IPS DF 6.9 (cell line): ENCODE data around the gene PBX4.

Experiments
- DNase-seq: peaks from one replicate; pipeline ENCODE4 v3.0.0-alpha.2; 2013; ENCODE audit warnings: low read depth, low spot score
- H3K27ac ChIP-seq: one replicate; pipeline ENCODE4 v1.5.1; 2013; ENCODE audit warnings: low read length, control low read depth
- H3K27me3 ChIP-seq: 2 replicates; pipeline ENCODE4 v1.6.1; 2013; ENCODE audit warnings: mild to moderate bottlenecking, low read length; ENCODE audit not compliant: control insufficient read depth, insufficient read depth
- H3K36me3 ChIP-seq: 2 replicates; pipeline ENCODE4 v1.6.1; 2013; ENCODE audit warnings: low read length; ENCODE audit not compliant: control insufficient read depth, insufficient read depth
- H3K4me1 ChIP-seq: 2 replicates; pipeline ENCODE4 v1.6.1; 2013; ENCODE audit warnings: low read length; ENCODE audit not compliant: control insufficient read depth, insufficient read depth
- H3K4me3 ChIP-seq: 2 replicates; pipeline ENCODE4 v1.5.1; 2013; ENCODE audit warnings: mild to moderate bottlenecking, low read length
- H3K9me3 ChIP-seq: 2 replicates; pipeline ENCODE4 v1.6.1; 2013; ENCODE audit warnings: low read length, inconsistent platforms; ENCODE audit not compliant: control insufficient read depth, insufficient read depth
- WGBS: extraction: QIAGEN DNeasy Blood & Tissue Kit; methylation state at CpG from one replicate; pipeline ENCODE4 v1.1.7; 2013; ENCODE audit warnings: mixed read lengths, missing lambda C conversion rate; ENCODE audit not compliant: insufficient read length, insufficient coverage; 5-methylcytosine and 5-hydroxymethylcytosine counted together

PBX4 gene

DNA sequence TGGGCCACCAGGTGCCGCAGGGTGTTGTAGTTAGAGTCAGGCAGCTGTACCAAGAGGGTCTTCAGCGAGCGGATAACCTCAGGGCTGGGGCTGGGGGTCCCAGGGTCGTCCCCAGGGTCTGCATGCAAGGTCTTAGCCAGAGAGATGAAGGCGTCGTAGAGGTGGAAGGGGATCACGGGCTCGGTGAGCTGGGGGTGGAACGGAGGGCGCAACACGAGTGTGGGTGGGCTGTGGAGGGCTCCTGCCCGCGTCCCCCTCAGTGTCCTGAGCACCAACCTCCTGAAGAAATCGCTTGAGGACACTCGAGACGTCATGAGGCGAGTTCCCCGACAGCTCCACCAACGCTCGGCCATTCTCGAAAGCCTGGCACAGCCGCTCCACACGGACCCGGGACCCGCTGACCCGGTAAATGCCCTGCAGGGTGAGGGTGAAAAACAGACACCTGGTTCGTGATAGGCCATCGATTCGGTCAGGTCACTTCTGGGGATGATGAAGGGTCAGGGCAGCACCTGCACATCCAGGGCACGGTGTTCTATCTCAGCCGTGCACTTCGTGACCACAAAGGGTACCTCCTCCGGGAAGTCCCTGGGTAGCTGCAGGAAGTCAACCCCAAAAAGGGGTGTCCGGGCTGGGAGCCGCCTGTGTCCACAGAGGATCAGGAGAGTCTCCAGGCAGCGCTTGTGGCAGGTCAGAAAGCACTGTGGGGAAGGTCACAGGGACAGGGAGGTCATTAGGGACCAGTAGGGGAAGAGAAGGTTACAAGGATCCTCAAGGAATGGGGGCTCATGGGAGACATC, 16.2 kb upstream of the PBX4 start:
- peaks cover 3% of the 10 kb centered on the region; the same call in 1 of the 2 replicates for H3K4me1 ChIP-seq
- no peak overlapping the region for H3K27ac ChIP-seq
- no peak for DNase-seq
- no CpG with 5 or more reads among the region's 36 CpGs for WGBS
- no peaks in the 10 kb centered on the region for H3K9me3 ChIP-seq
- peaks cover 15% of the 10 kb centered on the region for H3K36me3 ChIP-seq
- no peak overlapping the region; the same call in 1 of the 2 replicates for H3K4me3 ChIP-seq
- H3K27me3 ChIP-seq, result no peaks in the 10 kb centered on the region

DNA sequence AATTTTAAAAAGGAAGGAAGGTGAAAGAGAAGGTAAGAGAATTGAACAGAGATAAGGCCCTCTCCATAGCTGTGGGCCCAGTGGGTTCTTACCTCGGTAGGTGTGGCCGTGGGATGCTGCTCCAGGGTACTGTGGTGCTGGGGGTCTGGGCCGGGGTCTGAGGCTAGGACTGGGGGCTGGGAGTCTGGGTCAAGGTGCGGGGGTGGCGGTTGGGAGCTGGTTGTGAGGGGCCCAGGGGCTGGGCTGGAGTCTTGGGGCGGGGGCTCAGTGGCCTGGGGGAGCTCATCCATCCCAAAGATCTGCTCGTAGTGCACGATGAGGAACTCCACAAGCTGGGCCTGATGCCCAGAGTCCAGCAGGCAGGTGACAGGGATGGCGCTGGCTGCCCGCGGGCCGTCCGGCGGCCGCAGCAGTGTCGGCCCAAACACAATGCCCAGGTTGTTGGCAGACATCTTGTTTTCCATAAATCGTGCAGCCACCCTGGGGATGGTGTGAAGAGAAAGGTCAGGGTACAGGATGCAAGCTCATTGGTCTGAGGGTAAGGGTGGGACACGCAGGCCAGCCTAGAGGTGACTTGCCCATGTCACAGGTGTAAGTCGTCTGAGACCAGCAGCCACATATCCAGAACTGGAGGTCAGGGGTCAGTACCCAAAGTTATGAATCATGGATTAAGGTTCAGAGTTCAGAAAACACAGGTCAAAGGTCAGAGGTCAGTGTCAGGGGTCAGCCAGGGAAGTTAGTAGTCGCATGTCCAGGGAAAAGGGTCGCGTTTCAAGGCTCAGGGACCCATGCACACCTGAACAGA, 15.4 kb upstream of the PBX4 start:
- Histone ChIP-seq H3K4me1 (peaks cover 3% of the 10 kb centered on the region; the same call in 1 of the 2 replicates), H3K27ac (no peak overlapping the region), H3K36me3 (peaks cover 15% of the 10 kb centered on the region), H3K9me3 (no peaks in the 10 kb centered on the region), H3K4me3 (no peak overlapping the region), H3K27me3 (no peaks in the 10 kb centered on the region)
- no peak for DNase-seq
- no CpG with 5 or more reads among the region's 22 CpGs for WGBS

- no peaks in the 10 kb centered on the region for H3K27me3 ChIP-seq
- peaks cover 1% of the 10 kb centered on the region; the same call in 1 of the 2 replicates for H3K4me1 ChIP-seq
- no CpG with 5 or more reads among the region's 5 CpGs for WGBS
- DNase-seq, result no peak
- H3K4me3 ChIP-seq, result no peak overlapping the region
- no peak overlapping the region for H3K27ac ChIP-seq
- peaks cover 15% of the 10 kb centered on the region for H3K36me3 ChIP-seq
- no peaks in the 10 kb centered on the region for H3K9me3 ChIP-seq
Measured at GRCh38 chr19:19632661-19633060, 14.2 kb upstream of the PBX4 start.

GRCh38 chr19:19631346-19631745, 12.9 kb upstream of the PBX4 start:
- H3K36me3 ChIP-seq, result peaks cover 13% of the 10 kb centered on the region
- no peak overlapping the region for H3K4me3 ChIP-seq
- no peaks in the 10 kb centered on the region for H3K27me3 ChIP-seq
- no peak for DNase-seq
- H3K9me3 ChIP-seq, result no peaks in the 10 kb centered on the region
- H3K4me1 ChIP-seq, result peaks cover 6% of the 10 kb centered on the region
- WGBS, result no CpG with 5 or more reads among the region's 7 CpGs
- no peak overlapping the region for H3K27ac ChIP-seq

DNA sequence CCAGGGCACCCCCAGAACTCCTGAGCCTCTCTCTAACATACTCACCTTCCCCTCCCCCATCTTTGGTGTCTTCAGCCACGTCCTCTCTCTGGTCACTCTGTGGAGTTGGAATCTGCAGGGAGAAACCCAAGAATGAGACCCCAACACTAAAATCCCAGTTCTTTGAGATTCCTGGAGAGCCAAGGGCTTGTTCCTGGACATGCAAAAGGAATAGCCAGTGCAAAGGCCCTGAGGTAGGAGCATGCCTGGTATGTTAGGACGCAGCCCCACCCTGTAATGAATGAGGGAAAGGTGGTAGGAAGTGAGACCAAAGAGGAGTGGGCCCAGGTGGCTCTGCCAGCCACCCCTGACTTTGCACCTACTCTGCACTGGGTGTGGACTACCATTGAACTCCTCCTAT, 11.9 kb upstream of the PBX4 start:
- H3K27ac ChIP-seq, result no peak overlapping the region
- DNase-seq, result no peak
- H3K9me3 ChIP-seq, result no peaks in the 10 kb centered on the region
- H3K36me3 ChIP-seq, result peaks cover 13% of the 10 kb centered on the region
- H3K27me3 ChIP-seq, result no peaks in the 10 kb centered on the region
- no CpG with 5 or more reads among the region's 2 CpGs for WGBS
- H3K4me3 ChIP-seq, result no peak overlapping the region
- H3K4me1 ChIP-seq, result peaks cover 6% of the 10 kb centered on the region

DNA sequence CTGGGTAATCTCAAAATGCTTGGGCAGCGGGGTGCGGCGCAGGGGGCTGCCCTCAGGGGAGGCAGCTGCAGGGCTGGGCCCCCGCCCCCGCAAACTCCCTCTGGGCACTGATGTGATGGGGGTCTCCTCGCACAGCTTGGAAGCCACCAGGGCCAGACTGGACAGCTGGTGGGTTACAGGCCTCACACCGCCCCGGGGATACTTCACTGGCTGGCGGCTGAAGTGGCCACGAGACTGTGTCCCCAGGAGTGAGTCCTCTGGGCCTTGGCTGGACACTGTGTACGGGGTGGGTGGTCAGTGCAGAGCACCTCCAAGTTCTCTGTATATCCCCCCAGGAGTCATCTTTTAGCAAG, 11.6 kb upstream of the PBX4 start:
- peaks cover 6% of the 10 kb centered on the region for H3K4me1 ChIP-seq
- H3K36me3 ChIP-seq, result peaks cover 13% of the 10 kb centered on the region
- H3K9me3 ChIP-seq, result no peaks in the 10 kb centered on the region
- no peak overlapping the region for H3K4me3 ChIP-seq
- no peak for DNase-seq
- no peaks in the 10 kb centered on the region for H3K27me3 ChIP-seq
- H3K27ac ChIP-seq, result no peak overlapping the region
- WGBS, result no CpG with 5 or more reads among the region's 11 CpGs

- H3K27ac ChIP-seq, result no peak overlapping the region
- H3K27me3 ChIP-seq, result no peaks in the 10 kb centered on the region
- DNase-seq, result peak; percentile 64
- peak overlapping the region; percentile 91; the same call in 1 of the 2 replicates for H3K4me3 ChIP-seq
- peaks cover 13% of the 10 kb centered on the region for H3K36me3 ChIP-seq
- no peaks in the 10 kb centered on the region for H3K9me3 ChIP-seq
- WGBS, result no CpG with 5 or more reads among the region's 51 CpGs
- peaks cover 6% of the 10 kb centered on the region for H3K4me1 ChIP-seq
Measured at GRCh38 chr19:19628501-19629134, 10.1 kb upstream of the PBX4 start.

DNA sequence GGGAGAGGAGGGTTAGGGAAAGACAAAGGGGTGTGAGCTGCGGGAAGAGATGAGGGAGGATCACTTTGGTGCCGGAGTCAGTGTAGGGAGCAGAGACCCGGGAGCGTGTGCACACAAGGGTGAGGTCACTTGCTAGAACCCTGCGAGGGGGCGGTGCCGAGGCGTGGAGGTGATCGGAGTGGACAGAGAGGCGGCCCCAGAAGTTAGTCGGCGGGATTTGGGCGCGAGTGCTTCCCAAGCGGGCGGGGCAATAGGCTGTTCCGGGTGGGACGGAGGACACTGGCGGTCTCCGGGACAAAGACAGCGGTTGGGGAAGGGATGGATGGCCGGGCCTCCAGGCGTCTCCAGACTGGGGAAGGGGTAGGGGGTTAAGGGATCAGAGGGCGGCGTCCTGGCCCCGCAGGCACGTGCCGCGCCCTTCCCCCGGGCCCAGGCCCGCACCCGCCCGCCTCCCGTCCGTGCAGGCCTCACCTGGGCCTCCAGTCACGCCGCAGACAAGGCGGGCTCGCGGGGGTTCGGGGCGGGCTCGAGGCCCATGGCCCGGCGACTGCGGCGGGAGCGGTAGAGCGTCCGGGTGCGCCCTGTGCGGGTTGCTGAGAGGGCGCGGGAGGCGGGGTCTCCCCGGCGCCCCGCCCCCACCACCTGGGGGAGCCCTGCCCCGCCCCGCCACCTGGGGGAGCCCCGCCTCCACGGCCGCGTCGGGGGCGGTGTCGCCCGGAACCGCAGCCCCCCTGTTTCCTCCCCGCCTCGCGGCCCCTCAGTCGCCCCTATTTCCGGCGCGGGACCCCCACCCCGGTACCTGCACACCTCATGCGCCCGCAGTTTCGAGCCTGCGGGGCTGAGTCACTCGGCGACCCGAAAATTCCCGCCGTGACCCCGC, 9.4 kb upstream of the PBX4 start, which contains the start of gene LPAR2:
LPAR2 (minus strand) TSS at position 600 of the 880 bp plus-strand sequence. CDS start 945 bp downstream, outside the sequence.
- Histone ChIP-seq H3K27me3 (no peaks in the 10 kb centered on the region), H3K36me3 (peaks cover 14% of the 10 kb centered on the region), H3K27ac (no peak within 1 kb of the TSS), H3K4me3 (peak within 1 kb of the TSS; percentile 91), H3K9me3 (no peaks in the 10 kb centered on the region), H3K4me1 (peaks cover 6% of the 10 kb centered on the region)
- whole genome bisulfite sequencing, result no CpG with 5 or more reads among the region's 87 CpGs
- no peak for DNase-seq

- H3K4me1 ChIP-seq, result peaks cover 6% of the 10 kb centered on the region
- no peaks in the 10 kb centered on the region for H3K9me3 ChIP-seq
- H3K36me3 ChIP-seq, result peaks cover 12% of the 10 kb centered on the region
- WGBS, result no CpG with 5 or more reads among the region's 48 CpGs
- peak overlapping the region; percentile 91; the same call in 1 of the 2 replicates for H3K4me3 ChIP-seq
- no peak overlapping the region for H3K27ac ChIP-seq
- DNase-seq, result no peak
- H3K27me3 ChIP-seq, result no peaks in the 10 kb centered on the region
Measured at GRCh38 chr19:19626516-19627472, 8.3 kb upstream of the PBX4 start.
